Endothelial cell of umbilical vein (primary cell): ENCODE measurements around the gene CCIN. TPM values are rescaled to one million over a fixed set of nuclear protein-coding genes. Genes with fewer than 3 reads are reported as not detected.

Source experiments
- BruUV-seq: library from RNA; stranded (reverse); fragments of 400-500 nt; replicated peaks from 2 replicates; lab custom pipeline; 2021; lab: Mats Ljungman, UMichigan
- CTCF ChIA-PET: fragments of 300-600, 350-600 bp; sonication (Branson Sonifier 250); formaldehyde crosslinking; loops from one replicate; lab custom pipeline; 2021; ENCODE audit warnings: antibody characterized with exemption, inconsistent platforms; lab: Charles Lee
- POLR2A ChIA-PET: fragments of 300-600, 350-600 bp; sonication (Branson Sonifier 250); formaldehyde crosslinking; loops from one replicate; lab custom pipeline; 2021; ENCODE audit warnings: antibody characterized with exemption, inconsistent platforms; lab: Charles Lee
- DNase-seq: peaks from one replicate; pipeline ENCODE4 v3.0.0-alpha.2; 2011; ENCODE audit warnings: low read depth, low spot score
- FAIRE-seq: peaks from 2 replicates; lab custom pipeline; 2011; peaks lifted over from hg19 to GRCh38; lab: Jason Lieb, UNC
- H2AFZ ChIP-seq: 2 replicates; pipeline ENCODE4 v1.6.0; 2012; ENCODE audit warnings: low read depth, low read length, control low read depth, inconsistent platforms
- H3K27ac ChIP-seq: 2 replicates; pipeline ENCODE4 v1.5.1; 2011; ENCODE audit warnings: low read depth, mild to moderate bottlenecking, control low read depth, low read length, moderate library complexity; ENCODE audit not compliant: insufficient read depth
- H3K27me3 ChIP-seq, 2 experiments: 2 replicates each; pipeline versions ENCODE4 v1.6.0 to v1.6.1; 2011; ENCODE audit warnings: low read length in 2 of 2, mixed read lengths in 1 of 2; ENCODE audit not compliant: control insufficient read depth in 2 of 2, insufficient read depth in 2 of 2
- H3K36me3 ChIP-seq, 2 experiments: 2 replicates in 1 of 2; 3 replicates in 1 of 2; pipeline ENCODE4 v1.5.1; 2011; ENCODE audit warnings: low read length in 2 of 2, mild to moderate bottlenecking in 1 of 2, moderate library complexity in 1 of 2; ENCODE audit not compliant: control insufficient read depth in 2 of 2, insufficient read depth in 2 of 2; ENCODE audit errors: extremely low read depth in 1 of 2
- H3K4me1 ChIP-seq: 3 replicates; pipeline ENCODE4 v1.5.1; 2011; ENCODE audit warnings: mild to moderate bottlenecking, low read length; ENCODE audit not compliant: control insufficient read depth, insufficient read depth; ENCODE audit errors: extremely low read depth
- H3K4me2 ChIP-seq: 2 replicates; pipeline ENCODE4 v1.6.1; 2011; ENCODE audit warnings: low read length, control low read depth, mixed read lengths; ENCODE audit not compliant: insufficient read depth
- H3K4me3 ChIP-seq, 3 experiments: fragments of 200-600 bp in 1 of 3; sonication (generic), shearing (Covaris generic) in 1 of 3; replicated peaks in 1 of 3; 2 replicates each; pipeline ENCODE4 v1.5.1; 2011 to 2016; ENCODE audit warnings: control low read depth in 3 of 3, low read length in 3 of 3, mild to moderate bottlenecking in 2 of 3, inconsistent platforms in 1 of 3, low read depth in 1 of 3, moderate library complexity in 1 of 3; ENCODE audit not compliant: insufficient read depth in 1 of 3
- H3K79me2 ChIP-seq: 2 replicates; pipeline ENCODE4 v1.6.0; 2012; ENCODE audit warnings: low read length, inconsistent platforms; ENCODE audit not compliant: control insufficient read depth, insufficient read depth
- H3K9ac ChIP-seq: replicated peaks from 2 replicates; pipeline ENCODE3; 2011; ENCODE audit warnings: low read length, control low read depth; ENCODE audit not compliant: insufficient read depth; ENCODE audit errors: extremely low read depth
- H3K9me1 ChIP-seq: replicated peaks from 3 replicates; pipeline ENCODE4 v1.6.0; 2011; ENCODE audit warnings: mild to moderate bottlenecking, low read length; ENCODE audit not compliant: control insufficient read depth, insufficient read depth; ENCODE audit errors: extremely low read depth
- H3K9me3 ChIP-seq: replicated peaks from 2 replicates; pipeline ENCODE4 v1.5.1; 2012; ENCODE audit warnings: low read length, inconsistent platforms; ENCODE audit not compliant: control insufficient read depth, insufficient read depth
- H4K20me1 ChIP-seq: replicated peaks from 2 replicates; pipeline ENCODE3; 2011; ENCODE audit warnings: mild to moderate bottlenecking, low read length; ENCODE audit not compliant: control insufficient read depth, insufficient read depth; ENCODE audit errors: extremely low read depth
- EZH2 ChIP-seq: IDR thresholded peaks from 2 replicates; pipeline ENCODE4 v1.6.1; 2012; ENCODE audit warnings: borderline replicate concordance, low read depth, mild to moderate bottlenecking, moderate library complexity, low read length, inconsistent platforms; ENCODE audit not compliant: severe bottlenecking
- FOS ChIP-seq: IDR thresholded peaks from 2 replicates; pipeline ENCODE4 v1.6.1; 2011; ENCODE audit warnings: mild to moderate bottlenecking, low read length, moderate library complexity, borderline replicate concordance; ENCODE audit not compliant: insufficient read depth
- GATA2 ChIP-seq: IDR thresholded peaks from 2 replicates; pipeline ENCODE4 v1.7.0; 2011; ENCODE audit warnings: low read depth, mild to moderate bottlenecking, moderate library complexity, mixed read lengths, low read length; ENCODE audit not compliant: insufficient read length, insufficient read depth
- JUN ChIP-seq: IDR thresholded peaks from 2 replicates; pipeline ENCODE4 v1.6.1; 2011; ENCODE audit warnings: borderline replicate concordance, low read depth; ENCODE audit not compliant: insufficient read length, insufficient read depth
- MYC ChIP-seq: IDR thresholded peaks from one replicate; pipeline ENCODE4 v1.6.1; 2011; ENCODE audit warnings: mild to moderate bottlenecking, low read depth, low read length
- POLR2A ChIP-seq: IDR thresholded peaks from 2 replicates; pipeline ENCODE4 v1.6.1; 2012; ENCODE audit warnings: low read depth, mild to moderate bottlenecking, control low read depth, low read length
- POLR2AphosphoS5 ChIP-seq: IDR thresholded peaks from 2 replicates; pipeline ENCODE4 v1.6.1; 2012; ENCODE audit warnings: low read depth, mild to moderate bottlenecking, control low read depth, low read length, moderate library complexity; ENCODE audit not compliant: insufficient read depth
- dilution Hi-C: fragments of 300-500 bp; cut with MboI; formaldehyde crosslinking; loops from one replicate; pipeline ENCODE4 v1.15.0; 2019; ENCODE audit warnings: low sequenced_read_pairs; ENCODE audit not compliant: extremely low pct_ligation_motif_present
- intact Hi-C: fragments of 100-400 bp; cut with micrococcal nuclease; formaldehyde crosslinking; loops from one replicate; pipeline ENCODE4 v1.10.0; 2022
- polyA plus RNA-seq, 4 experiments: library from polyadenylated mRNA; depleted of rRNA in 3 of 4; stranded (reverse) in 3 of 4; unstranded in 1 of 4; fragments of >200 nt; gene quantifications; 2 replicates each; pipeline versions ENCODE4 v1.2.1 to v1.2.3, GENCODE V29; 2011 to 2012; ENCODE audit warnings: missing spikeins in 1 of 4
- total RNA-seq: library from RNA; stranded (reverse); gene quantifications from 2 replicates; pipeline ENCODE4 v1.2.3, GENCODE V29; 2021
- TF ChIP-seq, protein P1 (sequence below): IDR thresholded peaks from 2 replicates; pipeline ENCODE4 v1.6.1; 2011; ENCODE audit not compliant: insufficient read depth, insufficient read length
- TF ChIP-seq, protein P2 (sequence below), 2 donors: IDR thresholded peaks; 1 replicate in 1 of 2; 2 replicates in 1 of 2; pipeline ENCODE4 v1.5.1; 2011; ENCODE audit warnings: low read length in 2 of 2, mild to moderate bottlenecking in 2 of 2, moderate library complexity in 2 of 2, control low read depth in 1 of 2, inconsistent platforms in 1 of 2, low read depth in 1 of 2; ENCODE audit not compliant: insufficient read depth in 1 of 2; ENCODE audit errors: extremely low read depth in 1 of 2

CCIN gene
- total and polyA plus RNA-seq, 2 donors (not counting 3 experiments of a cell fraction or from before 2014, with no cell fraction given), result 0.22 to 1.2 TPM

DNA sequence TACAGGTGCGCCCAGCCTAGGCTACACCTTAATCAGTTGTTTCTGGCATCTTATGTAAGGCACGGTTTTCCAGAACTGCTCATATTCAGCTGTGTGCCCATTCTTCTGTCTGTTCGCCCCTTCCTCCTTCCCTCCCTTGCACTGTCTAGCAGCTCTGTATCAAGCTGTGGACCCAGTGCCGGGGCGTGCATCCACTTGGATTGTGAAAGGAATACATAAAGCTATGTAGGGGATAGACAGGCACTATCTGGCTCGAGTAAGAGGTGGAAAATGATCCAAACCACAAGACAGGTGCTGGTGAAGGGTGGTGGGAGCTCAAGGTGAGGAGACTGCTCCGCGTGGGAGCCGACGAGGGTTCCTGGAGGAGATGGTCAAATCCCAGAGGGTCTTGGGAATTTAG, 30.7 kb upstream of the CCIN start:
- no peak overlapping the region for H2AFZ ChIP-seq
- ChIA-PET CTCF (interaction anchor here (1.3 to 8.0 kb wide), 2 partner anchors 21 to 27 kb away, joined by 3 to 76 read pairs; no protein-coding TSS in a partner anchor), POLR2A (no interaction called here)
- H3K27ac ChIP-seq, result no peak overlapping the region
- dilution Hi-C loops, result no loop called here
- H3K4me1 ChIP-seq, result peaks cover 11% of the 10 kb centered on the region
- H3K79me2 ChIP-seq, result no peaks in the 10 kb centered on the region
- no peak overlapping the region for H3K4me2 ChIP-seq
- DNase-seq (no peak), FAIRE-seq (no peak)
- intact Hi-C loops, result no loop called here
- no peak overlapping the region for H3K4me3 ChIP-seq
- H3K9me1 ChIP-seq, result no peaks in the 10 kb centered on the region
- no TSS peak for BruUV-seq
- no peak overlapping the region for H3K9ac ChIP-seq
- TF ChIP-seq, protein P1, sequence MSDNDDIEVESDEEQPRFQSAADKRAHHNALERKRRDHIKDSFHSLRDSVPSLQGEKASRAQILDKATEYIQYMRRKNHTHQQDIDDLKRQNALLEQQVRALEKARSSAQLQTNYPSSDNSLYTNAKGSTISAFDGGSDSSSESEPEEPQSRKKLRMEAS, result no peak
- TF ChIP-seq JUN, result no peak
- TF ChIP-seq POLR2A, result no peak
- TF ChIP-seq GATA2, result no peak
- TF ChIP-seq, protein P2, sequence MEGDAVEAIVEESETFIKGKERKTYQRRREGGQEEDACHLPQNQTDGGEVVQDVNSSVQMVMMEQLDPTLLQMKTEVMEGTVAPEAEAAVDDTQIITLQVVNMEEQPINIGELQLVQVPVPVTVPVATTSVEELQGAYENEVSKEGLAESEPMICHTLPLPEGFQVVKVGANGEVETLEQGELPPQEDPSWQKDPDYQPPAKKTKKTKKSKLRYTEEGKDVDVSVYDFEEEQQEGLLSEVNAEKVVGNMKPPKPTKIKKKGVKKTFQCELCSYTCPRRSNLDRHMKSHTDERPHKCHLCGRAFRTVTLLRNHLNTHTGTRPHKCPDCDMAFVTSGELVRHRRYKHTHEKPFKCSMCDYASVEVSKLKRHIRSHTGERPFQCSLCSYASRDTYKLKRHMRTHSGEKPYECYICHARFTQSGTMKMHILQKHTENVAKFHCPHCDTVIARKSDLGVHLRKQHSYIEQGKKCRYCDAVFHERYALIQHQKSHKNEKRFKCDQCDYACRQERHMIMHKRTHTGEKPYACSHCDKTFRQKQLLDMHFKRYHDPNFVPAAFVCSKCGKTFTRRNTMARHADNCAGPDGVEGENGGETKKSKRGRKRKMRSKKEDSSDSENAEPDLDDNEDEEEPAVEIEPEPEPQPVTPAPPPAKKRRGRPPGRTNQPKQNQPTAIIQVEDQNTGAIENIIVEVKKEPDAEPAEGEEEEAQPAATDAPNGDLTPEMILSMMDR (IDR thresholded peaks at IDR 0.05; ENCODE audit: extremely low read depth in 1 of 2, insufficient read depth in 1 of 2, low read depth in 1 of 2, low read length in 2 of 2), result no peak
- no peak for TF ChIP-seq FOS
- no peak for TF ChIP-seq POLR2AphosphoS5
- TF ChIP-seq EZH2, result no peak
- no peak for TF ChIP-seq MYC
- no peaks in the 10 kb centered on the region for H3K36me3 ChIP-seq
- H3K27me3 ChIP-seq, result no peaks in the 10 kb centered on the region
- no peaks in the 10 kb centered on the region for H3K9me3 ChIP-seq
- no peaks in the 10 kb centered on the region for H4K20me1 ChIP-seq
